HepG2 (cell line): ENCODE results near the gene DDX10. TPM values are rescaled to one million over a fixed set of nuclear protein-coding genes. Genes with fewer than 3 reads are reported as not detected.
A peak's percentile ranks its signal among the peaks of the same experiment; 100 is the strongest.

Source experiments
- ATAC-seq: fragments of 200-7000 bp; cut with Tn5 transposase; 3 replicates; pipeline ENCODE4 v1.9.1; 2020; ENCODE audit warnings: mild to moderate bottlenecking, moderate library complexity
- BruUV-seq: library from RNA; stranded (reverse); fragments of 400-500 nt; replicated peaks from 2 replicates; lab custom pipeline; 2021; lab: Mats Ljungman, UMichigan
- CTCF ChIA-PET: fragments of 300-600 bp; formaldehyde crosslinking; extraction: SDS; loops from one replicate; lab custom pipeline; 2021; ENCODE audit warnings: low total read pairs, inconsistent platforms, low intra/inter-chr PET ratio; lab: Yijun Ruan, JAX
- POLR2A ChIA-PET: fragments of 350-600 bp; sonication (Branson Sonifier 250); formaldehyde crosslinking; loops from one replicate; lab custom pipeline; 2020; ENCODE audit warnings: antibody characterized with exemption, inconsistent platforms; lab: Yijun Ruan, JAX
- DNase-seq: peaks from one replicate; pipeline ENCODE4 v3.0.0-alpha.2; 2015; ENCODE audit warnings: low spot score
- FAIRE-seq: peaks from 3 replicates; lab custom pipeline; 2011; peaks lifted over from hg19 to GRCh38; lab: Jason Lieb, UNC
- H2AFZ ChIP-seq: one replicate; pipeline ENCODE4 v1.6.1; 2011; ENCODE audit warnings: low read length, inconsistent platforms
- H3K27ac ChIP-seq: fragments of 300-600 bp; 3 replicates; pipeline ENCODE4 v1.8.0; 2011; ENCODE audit warnings: mixed run types, mild to moderate bottlenecking, mixed read lengths, low read length, inconsistent platforms; ENCODE audit not compliant: insufficient read depth; ENCODE audit errors: extremely low read length
- H3K27me3 ChIP-seq, 2 experiments: fragments of 200-600 bp in 1 of 2; 2 replicates in 1 of 2; 3 replicates in 1 of 2; pipeline versions ENCODE4 v1.6.0 to v1.8.0; 2011; ENCODE audit warnings: low read length in 2 of 2, mild to moderate bottlenecking in 2 of 2, moderate library complexity in 2 of 2, inconsistent platforms in 1 of 2; ENCODE audit not compliant: insufficient read depth in 2 of 2, control insufficient read depth in 1 of 2
- H3K36me3 ChIP-seq, 2 experiments: fragments of 200-600 bp in 1 of 2; replicated peaks in 1 of 2; 2 replicates in 1 of 2; 3 replicates in 1 of 2; pipeline versions ENCODE4 v1.5.1 to v1.8.0; 2011; ENCODE audit warnings: low read length in 2 of 2, inconsistent platforms in 1 of 2; ENCODE audit not compliant: insufficient read depth in 2 of 2, control insufficient read depth in 1 of 2
- H3K4me1 ChIP-seq: 2 replicates; pipeline ENCODE4 v1.5.1; 2012; ENCODE audit warnings: low read length, inconsistent platforms; ENCODE audit not compliant: insufficient read depth
- H3K4me2 ChIP-seq: 2 replicates; pipeline ENCODE4 v1.6.0; 2011; ENCODE audit warnings: low read depth, low read length, inconsistent platforms
- H3K4me3 ChIP-seq, 3 experiments: fragments of 200-600 bp in 1 of 3; sonication (generic), shearing (Covaris generic) in 1 of 3; replicated peaks in 1 of 3; 2 replicates each; pipeline ENCODE4 v1.5.1; 2011 to 2016; ENCODE audit warnings: low read length in 3 of 3, inconsistent platforms in 2 of 3, low read depth in 2 of 3, mild to moderate bottlenecking in 2 of 3, control low read depth in 1 of 3, mixed read lengths in 1 of 3; ENCODE audit not compliant: insufficient read depth in 1 of 3
- H3K79me2 ChIP-seq: one replicate; pipeline ENCODE4 v1.6.1; 2011; ENCODE audit warnings: low read length, inconsistent platforms; ENCODE audit not compliant: insufficient read depth
- H3K9ac ChIP-seq: 2 replicates; pipeline ENCODE4 v1.6.0; 2011; ENCODE audit warnings: mild to moderate bottlenecking, low read depth, low read length, inconsistent platforms; ENCODE audit not compliant: insufficient read depth
- H3K9me3 ChIP-seq: 2 replicates; pipeline ENCODE4 v1.5.1; 2012; ENCODE audit warnings: mild to moderate bottlenecking, low read length
- H4K20me1 ChIP-seq: 2 replicates; pipeline ENCODE4 v1.6.0; 2011; ENCODE audit warnings: inconsistent platforms, mild to moderate bottlenecking, low read length, moderate library complexity; ENCODE audit not compliant: insufficient read depth
- NRL ChIP-seq: sonication (generic); formaldehyde crosslinking; IDR thresholded peaks from 2 replicates; pipeline ENCODE4 v1.5.0; 2020; ENCODE audit warnings: missing genetic modification reagents, mild to moderate bottlenecking, moderate library complexity, borderline replicate concordance
- RAD21 ChIP-seq: fragments of 450-650 bp; formaldehyde crosslinking; IDR thresholded peaks from 2 replicates; pipeline ENCODE4 v1.5.0; 2020; ENCODE audit warnings: mild to moderate bottlenecking
- SIN3A ChIP-seq: IDR thresholded peaks from 2 replicates; pipeline ENCODE4 v1.6.1; 2011; ENCODE audit warnings: low read depth, mild to moderate bottlenecking, control low read depth, low read length, borderline replicate concordance
- SMC3 ChIP-seq: IDR thresholded peaks from 2 replicates; pipeline ENCODE4 v1.6.1; 2011; ENCODE audit warnings: low read length, improper control_type of control experiment
- STAG1 ChIP-seq: sonication (generic); formaldehyde crosslinking; IDR thresholded peaks from 2 replicates; pipeline ENCODE4 v1.4.0; 2020; ENCODE audit warnings: missing genetic modification reagents
- WGBS: methylation state at CpG from one replicate; pipeline ENCODE4 v1.1.6; 2017; ENCODE audit warnings: low lambda C conversion rate; 5-methylcytosine and 5-hydroxymethylcytosine counted together
- in situ Hi-C: cut with HindIII; loops from 2 replicates; pipeline ENCODE4 v1.10.0; 2017; ENCODE audit warnings: low pct_unique_long_range_greater_than_20kb; ENCODE audit not compliant: extremely low pct_ligation_motif_present
- intact Hi-C: fragments of 100-400 bp; cut with micrococcal nuclease; formaldehyde crosslinking; loops from one replicate; pipeline ENCODE4 v1.10.0; 2022; ENCODE audit not compliant: unreplicated experiment
- polyA plus RNA-seq, 8 experiments: library from polyadenylated mRNA; depleted of rRNA in 3 of 8; stranded (reverse) in 7 of 8; unstranded in 1 of 8; fragments of >200 nt; fragmentation: Illumina TruSeq in 4 of 8; extraction: Trizol in 4 of 8; gene quantifications; 2 replicates each; pipeline versions ENCODE4 v1.2.1 to v1.2.3, GENCODE V29; 2011 to 2016; ENCODE audit warnings: low read depth in 4 of 8, missing spikeins in 1 of 8, mixed read lengths in 1 of 8; ENCODE audit not compliant: insufficient read depth in 1 of 8
- total RNA-seq, 5 experiments: library from RNA; depleted of rRNA; stranded (reverse); fragments of >200 nt; fragmentation: Illumina TruSeq; extraction: Trizol; gene quantifications; 2 replicates each; pipeline ENCODE4 v1.2.3, GENCODE V29; 2016; ENCODE audit warnings: low read depth in 1 of 5
- TF ChIP-seq, protein P1 (sequence below): sonication (generic); formaldehyde crosslinking; IDR thresholded peaks from 2 replicates; pipeline ENCODE4 v1.5.0; 2020; ENCODE audit warnings: mild to moderate bottlenecking, missing genetic modification reagents, moderate library complexity
- TF ChIP-seq, protein P2 (sequence below): sonication (generic); formaldehyde crosslinking; IDR thresholded peaks from 2 replicates; pipeline ENCODE4 v1.4.0; 2020; ENCODE audit warnings: missing genetic modification reagents

DDX10 gene
- total and polyA plus RNA-seq, 2 of the 13 experiments (the other 11 are each of a cell fraction or from before 2014, with no cell fraction given): 17.0 to 32.0 TPM

DNA sequence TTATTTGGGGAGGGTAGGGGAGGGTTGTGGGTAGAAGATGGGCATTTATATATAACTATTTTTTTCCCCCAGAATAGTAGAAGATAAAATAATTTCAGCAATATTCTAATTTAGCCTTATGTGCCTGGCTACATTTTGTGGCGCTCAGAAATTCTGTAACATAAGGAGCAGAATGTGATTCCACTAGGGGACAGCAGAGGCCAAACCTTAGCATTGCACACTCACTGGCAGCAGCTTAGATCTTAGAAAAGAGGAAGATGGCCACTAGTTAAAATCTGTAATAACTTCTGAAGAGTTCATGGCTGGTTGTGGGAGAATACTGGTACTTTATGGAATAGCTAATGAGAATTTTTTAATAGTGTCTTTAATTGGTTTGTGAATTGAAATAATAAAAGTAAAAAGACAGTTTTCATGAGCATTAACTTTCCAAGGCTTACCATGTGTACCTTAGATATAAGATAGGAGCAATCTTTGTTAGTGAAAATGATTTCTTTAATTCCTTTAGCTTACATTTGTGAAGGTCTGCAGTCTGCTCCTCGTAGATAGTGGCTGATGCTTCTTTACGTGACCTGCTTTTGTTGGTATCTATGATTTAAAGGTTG, 33.1 kb downstream of the DDX10 start:
- Histone ChIP-seq H2AFZ (no peak overlapping the region), H3K79me2 (no peaks in the 10 kb centered on the region), H3K4me3 (no peak overlapping the region), H3K36me3 (peaks cover 14 to 29% of the 10 kb centered on the region in 2 experiments; a peak in 4 of 5 replicates), H4K20me1 (no peaks in the 10 kb centered on the region), H3K27ac (no peak overlapping the region), H3K27me3 (no peaks in the 10 kb centered on the region), H3K4me1 (no peaks in the 10 kb centered on the region), H3K9me3 (no peaks in the 10 kb centered on the region), H3K9ac (no peak overlapping the region), H3K4me2 (no peak overlapping the region)
- FAIRE-seq (no peak), DNase-seq (peak; percentile 54), ATAC-seq (peak; percentile 92)
- CTCF ChIA-PET: interaction anchor here (1.2 to 1.7 kb wide), 2 partner anchors 37 to 173 kb away, joined by 5 to 10 read pairs; no protein-coding TSS in a partner anchor
- WGBS: 97% methylated on average over 3 of the region's 3 CpGs
- in situ Hi-C loops (loop anchor here (5.0 to 25.0 kb wide), 2 partner anchors 174 to 1239 kb away; no protein-coding TSS in a partner anchor), intact Hi-C loops (loop anchor here (1.0 kb wide), 2 partner anchors 37 to 173 kb away; no protein-coding TSS in a partner anchor)
- BruUV-seq: no TSS peak
- POLR2A ChIA-PET: no interaction called here
- TF ChIP-seq SIN3A (no peak), RAD21 (CRISPR knock-in tag) (peak; percentile 61; the same call in 1 of the 2 replicates), STAG1 (CRISPR knock-in tag) (peak; percentile 90), SMC3 (peak; percentile 81), NRL (CRISPR knock-in tag) (no peak)
- TF ChIP-seq, protein P1, sequence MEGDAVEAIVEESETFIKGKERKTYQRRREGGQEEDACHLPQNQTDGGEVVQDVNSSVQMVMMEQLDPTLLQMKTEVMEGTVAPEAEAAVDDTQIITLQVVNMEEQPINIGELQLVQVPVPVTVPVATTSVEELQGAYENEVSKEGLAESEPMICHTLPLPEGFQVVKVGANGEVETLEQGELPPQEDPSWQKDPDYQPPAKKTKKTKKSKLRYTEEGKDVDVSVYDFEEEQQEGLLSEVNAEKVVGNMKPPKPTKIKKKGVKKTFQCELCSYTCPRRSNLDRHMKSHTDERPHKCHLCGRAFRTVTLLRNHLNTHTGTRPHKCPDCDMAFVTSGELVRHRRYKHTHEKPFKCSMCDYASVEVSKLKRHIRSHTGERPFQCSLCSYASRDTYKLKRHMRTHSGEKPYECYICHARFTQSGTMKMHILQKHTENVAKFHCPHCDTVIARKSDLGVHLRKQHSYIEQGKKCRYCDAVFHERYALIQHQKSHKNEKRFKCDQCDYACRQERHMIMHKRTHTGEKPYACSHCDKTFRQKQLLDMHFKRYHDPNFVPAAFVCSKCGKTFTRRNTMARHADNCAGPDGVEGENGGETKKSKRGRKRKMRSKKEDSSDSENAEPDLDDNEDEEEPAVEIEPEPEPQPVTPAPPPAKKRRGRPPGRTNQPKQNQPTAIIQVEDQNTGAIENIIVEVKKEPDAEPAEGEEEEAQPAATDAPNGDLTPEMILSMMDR: peak; percentile 80
- TF ChIP-seq, protein P2, sequence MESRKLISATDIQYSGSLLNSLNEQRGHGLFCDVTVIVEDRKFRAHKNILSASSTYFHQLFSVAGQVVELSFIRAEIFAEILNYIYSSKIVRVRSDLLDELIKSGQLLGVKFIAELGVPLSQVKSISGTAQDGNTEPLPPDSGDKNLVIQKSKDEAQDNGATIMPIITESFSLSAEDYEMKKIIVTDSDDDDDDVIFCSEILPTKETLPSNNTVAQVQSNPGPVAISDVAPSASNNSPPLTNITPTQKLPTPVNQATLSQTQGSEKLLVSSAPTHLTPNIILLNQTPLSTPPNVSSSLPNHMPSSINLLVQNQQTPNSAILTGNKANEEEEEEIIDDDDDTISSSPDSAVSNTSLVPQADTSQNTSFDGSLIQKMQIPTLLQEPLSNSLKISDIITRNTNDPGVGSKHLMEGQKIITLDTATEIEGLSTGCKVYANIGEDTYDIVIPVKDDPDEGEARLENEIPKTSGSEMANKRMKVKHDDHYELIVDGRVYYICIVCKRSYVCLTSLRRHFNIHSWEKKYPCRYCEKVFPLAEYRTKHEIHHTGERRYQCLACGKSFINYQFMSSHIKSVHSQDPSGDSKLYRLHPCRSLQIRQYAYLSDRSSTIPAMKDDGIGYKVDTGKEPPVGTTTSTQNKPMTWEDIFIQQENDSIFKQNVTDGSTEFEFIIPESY (CRISPR knock-in tag): peak; percentile 67; the same call in 1 of the 2 replicates
